DND-41 (cell line): ENCODE results near the gene SLX4IP.

ENCODE experiments used
- ATAC-seq: fragments of 200-7000 bp; cut with Tn5 transposase; 3 replicates; pipeline ENCODE4 v1.9.1; 2021; ENCODE audit warnings: low read depth; ENCODE audit not compliant: insufficient read depth
- DNase-seq: peaks from one replicate; pipeline ENCODE4 v3.0.0-alpha.2; 2020
- H2AFZ ChIP-seq: 2 replicates; pipeline ENCODE4 v1.6.0; 2012; ENCODE audit warnings: low read depth, low read length
- H3K27ac ChIP-seq: 2 replicates; pipeline ENCODE4 v1.5.1; 2012; ENCODE audit warnings: low read length, inconsistent platforms
- H3K27me3 ChIP-seq: fragments of 200-600 bp; sonication (generic); 2 replicates; pipeline ENCODE4 v1.6.0; 2012; ENCODE audit warnings: low read length, mild to moderate bottlenecking, inconsistent platforms; ENCODE audit not compliant: insufficient read depth, poor library complexity
- H3K36me3 ChIP-seq: 2 replicates; pipeline ENCODE4 v1.5.1; 2012; ENCODE audit warnings: low read length, inconsistent platforms; ENCODE audit not compliant: insufficient read depth
- H3K4me1 ChIP-seq: 2 replicates; pipeline ENCODE4 v1.5.1; 2012; ENCODE audit warnings: mild to moderate bottlenecking, low read length; ENCODE audit not compliant: insufficient read depth
- H3K4me2 ChIP-seq: 2 replicates; pipeline ENCODE4 v1.6.0; 2012; ENCODE audit warnings: mild to moderate bottlenecking, moderate library complexity, low read length, inconsistent platforms; ENCODE audit not compliant: insufficient read depth
- H3K4me3 ChIP-seq, 2 experiments: fragments of 200-600 bp in 1 of 2; shearing (Covaris generic) in 1 of 2; 2 replicates each; pipeline ENCODE4 v1.5.1; 2012 to 2016; ENCODE audit warnings: inconsistent platforms in 2 of 2, low read length in 2 of 2, mild to moderate bottlenecking in 2 of 2, low read depth in 1 of 2, moderate library complexity in 1 of 2
- H3K79me2 ChIP-seq: 2 replicates; pipeline ENCODE4 v1.6.0; 2012; ENCODE audit warnings: low read length, inconsistent platforms; ENCODE audit not compliant: insufficient read depth
- H3K9ac ChIP-seq: 2 replicates; pipeline ENCODE4 v1.6.0; 2012; ENCODE audit warnings: low read depth, mild to moderate bottlenecking, inconsistent platforms, low read length, moderate library complexity
- H3K9me3 ChIP-seq: 2 replicates; pipeline ENCODE4 v1.5.1; 2012; ENCODE audit warnings: low read length, moderate library complexity, mild to moderate bottlenecking, inconsistent platforms; ENCODE audit not compliant: insufficient read depth, severe bottlenecking
- H4K20me1 ChIP-seq: 2 replicates; pipeline ENCODE4 v1.6.0; 2012; ENCODE audit warnings: low read length; ENCODE audit not compliant: insufficient read depth
- EZH2 ChIP-seq: IDR thresholded peaks from 3 replicates; pipeline ENCODE4 v1.6.1; 2012; ENCODE audit warnings: borderline replicate concordance, low read depth, mild to moderate bottlenecking, moderate library complexity, low read length, inconsistent platforms; ENCODE audit not compliant: severe bottlenecking
- TF ChIP-seq, protein P1 (sequence below): IDR thresholded peaks from 2 replicates; pipeline ENCODE4 v1.5.1; 2012; ENCODE audit warnings: borderline replicate concordance, low read length, moderate library complexity, mild to moderate bottlenecking; ENCODE audit not compliant: poor library complexity, severe bottlenecking; ENCODE audit errors: extremely low read depth

SLX4IP gene

DNA sequence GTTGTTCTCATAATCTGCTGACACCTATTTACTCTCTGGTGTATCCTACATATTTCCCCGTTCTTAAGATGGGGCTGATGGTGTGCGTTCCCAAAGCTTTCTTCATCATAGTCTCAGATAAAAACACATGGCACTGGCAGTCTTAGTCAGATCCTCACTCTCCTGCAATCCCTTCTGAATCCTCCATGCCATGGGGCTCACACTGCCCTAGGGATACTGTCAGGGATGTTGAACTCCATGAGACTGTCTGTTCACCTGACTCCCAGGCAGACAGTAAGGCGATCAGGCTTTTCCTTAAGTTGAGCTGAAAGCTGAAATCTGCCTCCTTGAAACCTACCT lies 76.0 kb downstream of the SLX4IP start:
- TF ChIP-seq, protein P1, sequence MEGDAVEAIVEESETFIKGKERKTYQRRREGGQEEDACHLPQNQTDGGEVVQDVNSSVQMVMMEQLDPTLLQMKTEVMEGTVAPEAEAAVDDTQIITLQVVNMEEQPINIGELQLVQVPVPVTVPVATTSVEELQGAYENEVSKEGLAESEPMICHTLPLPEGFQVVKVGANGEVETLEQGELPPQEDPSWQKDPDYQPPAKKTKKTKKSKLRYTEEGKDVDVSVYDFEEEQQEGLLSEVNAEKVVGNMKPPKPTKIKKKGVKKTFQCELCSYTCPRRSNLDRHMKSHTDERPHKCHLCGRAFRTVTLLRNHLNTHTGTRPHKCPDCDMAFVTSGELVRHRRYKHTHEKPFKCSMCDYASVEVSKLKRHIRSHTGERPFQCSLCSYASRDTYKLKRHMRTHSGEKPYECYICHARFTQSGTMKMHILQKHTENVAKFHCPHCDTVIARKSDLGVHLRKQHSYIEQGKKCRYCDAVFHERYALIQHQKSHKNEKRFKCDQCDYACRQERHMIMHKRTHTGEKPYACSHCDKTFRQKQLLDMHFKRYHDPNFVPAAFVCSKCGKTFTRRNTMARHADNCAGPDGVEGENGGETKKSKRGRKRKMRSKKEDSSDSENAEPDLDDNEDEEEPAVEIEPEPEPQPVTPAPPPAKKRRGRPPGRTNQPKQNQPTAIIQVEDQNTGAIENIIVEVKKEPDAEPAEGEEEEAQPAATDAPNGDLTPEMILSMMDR, result no peak
- TF ChIP-seq EZH2, result no peak
- peak overlapping the region; percentile 27; the same call in 1 of the 2 replicates for H2AFZ ChIP-seq
- no peak for DNase-seq
- peaks cover 52% of the 10 kb centered on the region for H3K4me1 ChIP-seq
- no peaks in the 10 kb centered on the region for H3K36me3 ChIP-seq
- peak overlapping the region; percentile 36 for H3K9ac ChIP-seq
- H4K20me1 ChIP-seq, result peaks cover 36% of the 10 kb centered on the region
- H3K9me3 ChIP-seq, result no peaks in the 10 kb centered on the region
- peak overlapping the region; percentile 89 for H3K27ac ChIP-seq
- peak overlapping the region; percentile 56 for H3K4me2 ChIP-seq
- H3K79me2 ChIP-seq, result peaks cover 70% of the 10 kb centered on the region
- peak overlapping the region in 1 of 2 experiments; percentile 7; a peak in 2 of 4 replicates for H3K4me3 ChIP-seq
- peak; percentile 52 for ATAC-seq
- H3K27me3 ChIP-seq, result no peaks in the 10 kb centered on the region

DNA sequence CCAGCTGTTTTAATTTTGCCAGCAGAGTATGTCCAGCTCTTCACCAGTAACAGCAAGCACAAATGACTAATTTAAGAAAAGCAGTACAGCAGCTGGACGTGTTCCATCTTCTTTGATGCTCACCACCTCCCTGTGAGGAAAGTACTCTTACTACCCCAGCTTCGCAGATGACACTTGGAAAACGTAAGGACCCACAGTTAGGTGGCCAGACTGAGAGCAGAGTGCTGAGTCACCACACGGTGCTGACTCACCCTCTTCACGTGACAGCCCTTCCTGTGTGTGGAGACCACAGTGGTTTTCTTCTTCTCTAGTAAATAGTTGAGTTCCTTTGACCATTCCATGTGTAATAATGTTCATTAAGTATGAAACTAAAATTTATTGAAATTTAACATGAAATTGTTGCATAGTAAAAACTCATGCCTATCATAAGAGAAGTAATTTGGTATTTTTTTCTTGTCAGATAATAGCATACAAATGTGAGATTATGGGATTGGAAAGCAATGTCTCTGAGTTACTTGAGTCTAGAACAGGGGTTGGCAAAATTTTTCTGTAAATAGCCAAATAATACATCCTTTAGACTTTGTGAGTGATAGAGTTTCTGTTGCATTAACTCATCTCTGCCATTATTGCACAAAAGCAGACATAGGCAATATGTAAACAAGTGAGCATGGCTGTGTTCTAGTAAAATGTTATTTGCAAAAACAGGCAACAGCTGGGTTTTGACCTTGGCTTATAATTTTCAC lies 76.6 kb downstream of the SLX4IP start:
- H4K20me1 ChIP-seq, result peaks cover 36% of the 10 kb centered on the region
- H3K27me3 ChIP-seq, result no peaks in the 10 kb centered on the region
- H2AFZ ChIP-seq, result peak overlapping the region; percentile 27; the same call in 1 of the 2 replicates
- H3K9me3 ChIP-seq, result no peaks in the 10 kb centered on the region
- peak overlapping the region in 1 of 2 experiments; percentile 7; a peak in 2 of 4 replicates for H3K4me3 ChIP-seq
- peaks cover 52% of the 10 kb centered on the region for H3K4me1 ChIP-seq
- peak overlapping the region; percentile 36 for H3K9ac ChIP-seq
- H3K79me2 ChIP-seq, result peaks cover 74% of the 10 kb centered on the region
- DNase-seq, result peak; percentile 85
- no peaks in the 10 kb centered on the region for H3K36me3 ChIP-seq
- no peak for TF ChIP-seq EZH2
- TF ChIP-seq, protein P1, result no peak
- peak overlapping the region; percentile 56 for H3K4me2 ChIP-seq
- peak; percentile 97 for ATAC-seq
- H3K27ac ChIP-seq, result peak overlapping the region; percentile 89

DNA sequence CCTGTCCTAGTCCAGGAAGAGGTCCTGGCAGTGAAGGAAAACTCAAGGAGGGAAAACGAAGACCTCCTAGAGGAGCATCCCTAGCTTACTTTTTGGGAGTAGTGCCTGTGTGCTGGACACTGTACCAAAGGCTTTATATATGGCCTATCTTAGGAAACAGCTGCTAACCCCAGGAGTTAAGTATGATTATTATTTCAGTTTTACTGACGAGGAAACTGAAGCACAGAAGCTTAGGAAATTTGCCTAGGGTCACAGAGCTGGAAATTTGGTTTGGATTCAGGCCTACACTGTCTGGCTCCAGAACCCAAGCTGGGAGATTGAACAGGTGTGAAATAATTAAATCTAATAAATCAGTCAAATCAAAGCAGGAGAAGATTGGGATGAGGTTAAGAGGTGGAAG lies 78.0 kb downstream of the SLX4IP start:
- H3K9me3 ChIP-seq, result no peaks in the 10 kb centered on the region
- H3K9ac ChIP-seq, result no peak overlapping the region
- no peak overlapping the region for H3K27ac ChIP-seq
- H3K4me3 ChIP-seq, result no peak overlapping the region
- peaks cover 81% of the 10 kb centered on the region for H3K79me2 ChIP-seq
- TF ChIP-seq, protein P1, result no peak
- no peak for TF ChIP-seq EZH2
- peaks cover 50% of the 10 kb centered on the region for H3K4me1 ChIP-seq
- no peaks in the 10 kb centered on the region for H3K36me3 ChIP-seq
- peaks cover 35% of the 10 kb centered on the region for H4K20me1 ChIP-seq
- no peak overlapping the region for H2AFZ ChIP-seq
- H3K4me2 ChIP-seq, result no peak overlapping the region
- no peaks in the 10 kb centered on the region for H3K27me3 ChIP-seq
- DNase-seq (no peak), ATAC-seq (no peak)
